ENCODE measurements around the gene ELOVL5.
"Not testable (repeated sequence)": the region's sequence is repeated elsewhere in the genome, so short reads cannot be mapped to it uniquely, and the experiment has no call there.

ELOVL5 gene

DNA sequence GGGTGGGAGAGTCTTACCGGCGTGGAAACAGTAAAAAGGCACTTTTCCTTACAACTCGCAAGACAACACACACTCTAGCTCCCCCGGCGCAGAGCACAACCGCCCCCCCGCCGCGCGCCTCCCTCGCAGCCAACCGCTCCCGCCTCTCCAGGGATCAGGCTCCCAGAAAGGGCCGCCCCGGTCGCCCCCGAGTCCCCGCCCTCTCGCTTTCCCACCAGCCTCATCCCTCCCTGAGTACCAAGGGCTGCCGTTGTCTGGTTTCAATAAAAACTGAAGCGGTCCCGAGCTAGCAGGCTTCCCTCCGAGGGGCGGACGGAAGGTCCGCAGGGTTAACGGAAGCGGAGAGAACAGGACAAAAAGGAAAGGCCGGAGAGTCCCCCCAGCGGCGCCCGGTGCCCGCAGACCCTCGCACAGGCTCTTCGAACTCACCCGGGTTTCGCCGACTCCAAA is 804 bp downstream of the ELOVL5 start:
- peak overlapping the region; percentile 84 for H3K4me3 ChIP-seq (ENCODE audit: low read depth, low read length)
- TF ChIP-seq, protein P1, sequence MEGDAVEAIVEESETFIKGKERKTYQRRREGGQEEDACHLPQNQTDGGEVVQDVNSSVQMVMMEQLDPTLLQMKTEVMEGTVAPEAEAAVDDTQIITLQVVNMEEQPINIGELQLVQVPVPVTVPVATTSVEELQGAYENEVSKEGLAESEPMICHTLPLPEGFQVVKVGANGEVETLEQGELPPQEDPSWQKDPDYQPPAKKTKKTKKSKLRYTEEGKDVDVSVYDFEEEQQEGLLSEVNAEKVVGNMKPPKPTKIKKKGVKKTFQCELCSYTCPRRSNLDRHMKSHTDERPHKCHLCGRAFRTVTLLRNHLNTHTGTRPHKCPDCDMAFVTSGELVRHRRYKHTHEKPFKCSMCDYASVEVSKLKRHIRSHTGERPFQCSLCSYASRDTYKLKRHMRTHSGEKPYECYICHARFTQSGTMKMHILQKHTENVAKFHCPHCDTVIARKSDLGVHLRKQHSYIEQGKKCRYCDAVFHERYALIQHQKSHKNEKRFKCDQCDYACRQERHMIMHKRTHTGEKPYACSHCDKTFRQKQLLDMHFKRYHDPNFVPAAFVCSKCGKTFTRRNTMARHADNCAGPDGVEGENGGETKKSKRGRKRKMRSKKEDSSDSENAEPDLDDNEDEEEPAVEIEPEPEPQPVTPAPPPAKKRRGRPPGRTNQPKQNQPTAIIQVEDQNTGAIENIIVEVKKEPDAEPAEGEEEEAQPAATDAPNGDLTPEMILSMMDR (IDR thresholded peaks at IDR 0.05; ENCODE audit: low read depth, low read length), result no peak

DNA sequence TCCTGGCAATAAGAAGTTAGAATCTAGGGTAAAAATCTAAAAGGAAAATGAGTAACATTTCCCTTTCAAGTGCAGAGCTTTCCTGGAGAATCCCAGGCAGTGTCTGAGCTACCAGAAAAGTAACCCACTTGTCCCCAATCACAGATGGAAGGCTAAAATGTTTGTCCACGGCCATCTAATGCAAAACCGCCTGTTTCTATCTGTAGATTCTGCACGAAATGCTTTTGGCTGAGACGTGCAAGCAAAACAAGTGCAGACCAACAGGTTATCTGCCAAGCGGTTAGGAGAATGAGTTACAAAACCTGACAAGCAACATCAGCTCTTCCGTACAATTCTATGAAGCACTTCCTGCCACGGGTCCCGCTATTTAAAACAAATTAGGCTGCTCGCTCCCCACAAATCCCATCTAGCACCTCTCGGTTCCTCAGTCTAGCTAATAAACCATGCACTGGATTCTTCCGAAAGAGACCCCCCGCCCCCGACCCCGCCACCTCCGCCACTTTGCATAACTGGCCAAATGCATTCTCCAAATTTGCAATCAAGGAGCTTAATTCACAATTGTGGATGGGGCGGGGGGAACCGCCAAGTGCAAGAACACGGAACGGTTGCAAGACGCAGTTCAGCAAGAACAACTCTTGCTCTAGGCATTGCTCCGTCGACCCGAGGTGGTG is 1.4 kb downstream of the ELOVL5 start:
- TF ChIP-seq, protein P1 (IDR thresholded peaks at IDR 0.05; ENCODE audit: low read depth, low read length), result no peak
- peak overlapping the region; percentile 84 for H3K4me3 ChIP-seq (ENCODE audit: low read depth, low read length)

DNA sequence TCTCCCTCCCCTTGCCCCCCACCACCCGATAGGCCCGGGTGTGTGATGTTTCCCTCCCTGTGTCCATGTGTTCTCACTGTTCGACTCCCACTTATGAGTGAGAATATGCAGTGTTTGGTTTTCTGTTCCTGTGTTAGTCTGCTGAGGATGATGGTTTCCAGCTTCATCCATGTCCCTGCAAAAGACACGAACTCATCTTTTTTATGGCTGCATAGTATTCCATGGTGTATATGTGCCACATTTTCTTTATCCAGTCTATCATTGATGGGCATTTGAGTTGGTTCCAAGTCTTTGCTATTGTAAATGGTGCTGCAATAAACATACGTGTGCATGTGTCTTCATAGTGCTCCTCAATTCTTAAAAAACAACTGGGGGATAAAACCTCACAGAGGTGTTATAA is 2.7 kb downstream of the ELOVL5 start:
- H3K4me3 ChIP-seq (ENCODE audit: low read depth, low read length), result not testable (repeated sequence)

DNA sequence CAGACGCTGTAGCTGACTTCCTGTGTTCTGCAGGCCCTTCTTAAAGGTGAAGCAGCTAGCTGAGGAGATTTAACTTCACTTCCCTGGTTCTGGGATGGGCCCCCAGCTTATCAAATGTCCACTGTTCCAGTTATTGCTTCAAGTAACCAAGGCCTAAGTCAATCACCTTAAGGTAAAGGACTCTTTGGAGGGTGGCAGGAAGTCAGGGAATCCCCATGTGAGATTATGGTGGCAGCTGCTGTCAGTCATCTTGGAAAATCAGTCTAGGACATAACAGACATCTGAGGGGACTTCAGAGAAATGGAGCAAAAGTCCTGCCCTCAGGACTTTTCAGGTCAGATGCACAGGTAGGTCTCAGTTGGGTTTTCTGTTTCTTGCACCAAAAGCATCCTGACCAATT is 3.8 kb downstream of the ELOVL5 start:
- TF ChIP-seq, protein P1 (IDR thresholded peaks at IDR 0.05; ENCODE audit: low read depth, low read length), result no peak
- no peak overlapping the region for H3K4me3 ChIP-seq (ENCODE audit: low read depth, low read length)

DNA sequence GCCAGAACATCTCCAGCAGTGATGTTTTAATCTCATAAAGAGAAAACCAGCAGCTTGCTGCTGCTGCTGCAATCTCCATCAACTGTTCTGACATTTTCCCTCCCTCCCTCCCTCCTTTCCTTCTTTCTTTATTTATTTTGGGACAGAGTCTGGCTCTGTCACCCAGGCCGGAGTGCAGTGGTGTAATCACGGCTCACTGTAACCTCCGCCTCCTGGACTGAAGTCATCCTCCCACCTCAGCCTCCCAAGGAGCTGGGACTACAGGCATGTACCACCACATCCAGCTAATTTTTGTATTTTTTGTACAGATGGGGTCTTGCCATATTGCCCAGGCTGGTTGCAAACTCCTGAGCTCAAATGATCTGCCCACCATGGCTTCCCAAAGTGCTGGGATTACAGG is 5.7 kb downstream of the ELOVL5 start:
- TF ChIP-seq, protein P1 (IDR thresholded peaks at IDR 0.05; ENCODE audit: low read depth, low read length), result no peak
- H3K4me3 ChIP-seq (ENCODE audit: low read depth, low read length), result no peak overlapping the region

DNA sequence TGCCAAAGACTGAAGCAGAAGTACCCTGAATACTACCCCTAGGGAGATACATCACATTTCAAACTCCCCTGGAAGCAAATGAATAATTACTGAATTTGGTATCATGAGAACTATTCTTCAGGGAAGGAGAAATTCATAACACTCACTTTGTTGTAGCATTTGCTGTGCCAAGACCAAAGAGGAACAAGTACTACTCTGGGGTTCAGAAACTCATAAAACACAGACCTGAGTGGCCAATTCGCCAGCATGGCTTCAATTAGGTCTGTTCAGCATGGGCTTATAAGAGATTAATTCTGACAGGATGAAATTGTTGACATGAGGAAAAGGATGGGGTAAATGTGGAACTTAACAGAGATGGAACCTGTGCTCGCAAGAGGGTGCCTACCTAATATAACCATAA is 6.5 kb downstream of the ELOVL5 start:
- TF ChIP-seq, protein P1 (IDR thresholded peaks at IDR 0.05; ENCODE audit: low read depth, low read length), result no peak
- H3K4me3 ChIP-seq (ENCODE audit: low read depth, low read length), result no peak overlapping the region

DNA sequence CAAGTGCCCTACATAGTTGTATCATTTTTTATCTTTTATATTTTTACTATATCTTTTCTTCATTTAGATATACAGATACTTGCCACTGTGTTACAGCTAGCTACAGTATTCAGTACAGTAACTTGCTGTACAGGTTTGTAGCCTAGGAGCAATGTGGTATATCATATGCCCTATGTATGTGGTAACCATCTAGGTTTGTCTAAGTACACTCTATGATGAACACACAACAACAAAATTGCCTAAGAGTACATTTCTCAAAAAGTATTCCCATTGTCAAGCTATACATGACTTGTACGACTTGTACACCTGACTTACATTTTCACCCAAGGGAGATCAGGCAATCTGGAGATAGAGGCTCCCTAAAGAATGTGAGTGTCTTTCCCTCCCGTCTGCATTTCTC is 8.2 kb downstream of the ELOVL5 start:
- TF ChIP-seq, protein P1 (IDR thresholded peaks at IDR 0.05; ENCODE audit: low read depth, low read length), result no peak
- no peak overlapping the region for H3K4me3 ChIP-seq (ENCODE audit: low read depth, low read length)

DNA sequence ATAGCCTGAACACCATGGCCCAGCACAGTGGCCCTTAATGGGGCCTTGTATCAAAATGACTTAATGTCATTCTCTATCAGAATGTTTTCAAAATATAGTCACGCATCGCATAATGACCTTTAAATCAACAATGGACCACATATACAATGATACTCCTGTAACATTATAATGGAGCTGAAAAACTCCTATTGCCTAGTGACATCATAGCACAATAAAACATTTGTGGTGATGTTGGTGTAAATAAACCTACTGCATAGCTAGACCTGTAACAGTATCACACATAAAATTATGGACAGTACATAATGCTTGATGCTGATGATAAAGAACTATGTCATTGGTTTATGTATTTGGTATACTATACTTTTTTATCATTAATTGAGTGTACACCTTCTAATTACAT is 9.3 kb downstream of the ELOVL5 start:
- TF ChIP-seq, protein P1 (IDR thresholded peaks at IDR 0.05; ENCODE audit: low read depth, low read length), result no peak
- H3K4me3 ChIP-seq (ENCODE audit: low read depth, low read length), result no peak overlapping the region

Measured in WI38 (cell line).